Measurements from ENCODE around the gene RPL7A.
"Not testable (repeated sequence)": the region's sequence is repeated elsewhere in the genome, so short reads cannot be mapped to it uniquely, and the experiment has no call there.

Gene RPL7A

GRCh38 chr9:133371261-133371711, 23.3 kb downstream of the RPL7A start:
- no peak for DNase-seq

GRCh38 chr9:133372144-133372543, 24.1 kb downstream of the RPL7A start:
- DNase-seq = no peak

GRCh38 chr9:133374612-133375115, 26.6 kb downstream of the RPL7A start:
- DNase-seq = no peak

DNA sequence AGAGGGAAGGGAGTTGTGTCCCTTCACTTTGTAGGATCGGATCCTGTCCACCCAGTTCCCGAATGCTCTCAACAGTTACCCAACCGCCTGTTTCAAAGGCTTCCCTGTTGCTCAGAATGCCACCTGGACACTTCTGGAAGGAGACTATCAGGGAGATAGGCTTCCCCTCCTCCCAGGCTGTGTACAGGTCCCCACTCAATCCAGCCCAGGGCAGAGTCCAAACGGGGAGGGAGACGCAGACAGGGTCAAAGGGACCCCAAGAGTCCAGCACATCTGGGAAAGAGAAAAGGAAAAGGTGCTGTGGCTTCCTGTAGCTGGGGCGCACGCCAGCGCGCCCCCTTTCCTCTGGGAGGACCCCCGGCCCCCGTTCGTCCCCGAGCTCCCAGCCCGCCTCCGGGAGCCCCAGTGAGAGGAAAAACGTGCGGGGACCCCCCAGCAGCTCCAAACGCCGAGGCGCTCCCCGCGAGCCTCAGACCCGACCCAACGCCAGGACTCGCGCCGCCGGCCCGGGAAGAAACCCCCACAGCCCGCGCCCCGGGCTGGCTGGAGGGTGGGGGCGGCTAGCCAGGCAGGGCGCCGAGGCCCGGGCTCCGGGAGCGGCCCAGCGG, 27.2 kb downstream of the RPL7A start:
- DNase-seq = no peak

DNA sequence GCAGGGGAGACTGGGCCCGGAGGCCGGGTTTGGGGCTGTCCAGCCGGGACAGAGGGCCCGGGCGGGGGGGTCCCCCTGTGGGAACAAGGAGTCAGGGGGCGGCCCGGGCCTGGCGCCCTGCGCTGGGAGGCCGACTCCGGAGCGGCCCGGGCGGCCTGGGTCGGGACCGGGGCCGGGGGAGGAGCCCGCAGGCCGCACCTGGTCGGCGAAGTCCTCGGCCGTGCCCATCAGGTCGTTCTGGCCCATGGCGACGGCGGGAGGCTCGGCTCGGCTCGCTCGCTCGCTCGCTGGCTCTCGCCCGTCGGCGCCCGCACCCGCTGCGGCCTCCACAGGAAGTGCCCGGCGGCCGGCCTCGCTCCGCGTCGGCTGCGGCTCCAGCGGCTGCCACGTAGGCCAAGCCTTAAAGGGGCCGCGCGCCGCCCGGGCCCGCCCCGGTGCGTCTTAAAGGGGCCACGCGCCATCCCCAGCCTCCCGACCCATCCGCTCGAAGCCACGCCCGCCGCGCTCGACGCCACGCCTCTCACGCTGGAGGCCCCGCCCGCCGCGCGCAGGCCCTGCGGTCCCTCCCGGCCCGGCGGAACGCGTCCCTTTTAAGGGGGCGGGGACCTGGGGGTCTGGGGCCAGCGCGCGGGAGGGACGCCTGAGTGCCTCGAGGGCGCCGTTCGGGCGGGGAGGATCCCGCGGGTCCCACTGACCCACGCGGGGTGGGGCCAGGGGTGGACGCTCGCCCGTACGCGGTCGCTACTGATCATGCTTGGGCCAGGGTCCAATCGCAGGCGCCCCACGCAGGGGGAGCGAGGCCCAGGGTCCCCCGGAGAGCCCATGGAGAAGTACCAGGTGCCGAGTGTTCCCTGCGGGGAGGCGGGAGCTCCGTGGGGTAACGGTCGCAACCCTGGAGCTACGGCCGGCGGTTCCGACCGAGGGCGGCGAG, 28.0 kb downstream of the RPL7A start, which contains the start of the genes STKLD1 and SURF4:
TSS of gene STKLD1 (plus strand) at position 643 of the 931 bp plus-strand sequence. CDS start at position 751, 108 bp downstream.
TSS of gene SURF4 (minus strand) at position 337 of the 931 bp plus-strand sequence. CDS start at position 246, 91 bp downstream.
- DNase-seq = peak; percentile 80

GRCh38 chr9:133377280-133377679, 29.3 kb downstream of the RPL7A start:
- not testable (repeated sequence) for DNase-seq

DNA sequence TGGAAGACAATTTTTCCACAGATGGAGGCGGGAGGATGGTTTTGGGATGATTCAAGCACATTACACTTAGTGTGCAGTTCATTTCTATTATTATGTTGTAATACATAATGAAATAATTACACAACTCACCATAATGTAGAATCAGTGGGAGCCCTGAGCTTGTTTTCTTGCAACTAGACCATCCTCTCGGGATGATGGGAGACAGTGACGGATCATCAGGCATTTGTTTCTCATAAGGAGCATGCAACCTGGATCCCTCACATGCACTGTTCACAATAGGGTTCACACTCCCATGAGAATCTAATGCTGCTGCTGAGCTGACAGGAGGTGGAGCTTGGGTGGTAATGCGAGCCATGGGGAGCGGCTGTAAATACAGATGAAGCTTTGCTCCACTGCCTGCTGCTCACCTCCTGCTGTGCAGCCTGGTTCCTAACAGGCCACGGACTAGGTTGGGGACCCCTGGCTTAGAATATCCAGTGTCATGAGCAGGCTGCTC, 29.8 kb downstream of the RPL7A start:
- no peak for DNase-seq

DNA sequence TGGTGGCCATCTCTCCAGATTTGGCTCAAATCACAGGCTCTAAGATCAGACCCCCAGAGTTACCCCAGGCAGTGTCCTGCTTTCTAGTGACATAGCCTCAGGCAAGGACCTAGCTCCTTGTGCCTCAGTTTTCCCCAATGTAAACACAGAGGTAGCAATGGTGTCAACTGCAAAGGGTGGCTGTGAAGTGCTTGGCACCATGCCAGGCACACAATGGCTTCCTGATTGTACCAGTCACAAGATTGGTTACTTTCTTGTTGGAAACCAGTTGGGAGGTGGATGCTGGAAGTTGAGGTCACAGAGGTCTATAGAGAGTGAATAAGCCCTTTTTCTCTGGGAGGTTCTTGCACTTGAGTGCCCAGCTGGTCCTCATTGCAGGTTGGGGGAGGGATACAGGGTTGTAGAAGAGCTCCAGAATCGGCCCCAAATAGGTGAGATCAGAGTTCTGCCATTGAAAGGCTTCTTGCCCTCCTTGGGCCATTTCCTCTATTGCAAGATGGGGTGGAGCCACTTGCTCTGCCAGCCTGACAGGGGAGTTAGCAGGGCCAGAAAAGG, 30.5 kb downstream of the RPL7A start:
- DNase-seq = no peak

GRCh38 chr9:133379153-133380086, 31.4 kb downstream of the RPL7A start:
- DNase-seq = no peak

DNA sequence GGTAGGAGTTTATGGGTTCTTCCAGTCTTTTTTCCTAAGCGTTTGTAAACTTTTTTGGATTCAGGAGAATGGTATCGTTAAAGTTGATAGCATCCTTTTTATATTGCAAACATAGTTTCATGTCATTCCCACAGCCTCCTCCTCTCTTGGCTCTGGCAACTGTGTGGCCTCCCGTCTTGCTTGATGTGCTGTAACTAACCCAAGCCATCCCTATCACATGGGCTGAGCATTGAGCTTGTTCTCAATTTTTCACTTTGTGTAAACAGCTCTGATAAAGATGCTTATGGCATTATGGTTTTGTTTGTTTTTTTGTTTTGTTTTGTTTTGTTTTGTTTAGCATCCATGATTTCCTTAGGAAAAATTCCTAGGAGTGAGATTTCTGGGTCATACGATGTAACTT, 32.7 kb downstream of the RPL7A start:
- DNase-seq = no peak

- DNase-seq = no peak
Measured at GRCh38 chr9:133382507-133383141, 34.6 kb downstream of the RPL7A start.

DNA sequence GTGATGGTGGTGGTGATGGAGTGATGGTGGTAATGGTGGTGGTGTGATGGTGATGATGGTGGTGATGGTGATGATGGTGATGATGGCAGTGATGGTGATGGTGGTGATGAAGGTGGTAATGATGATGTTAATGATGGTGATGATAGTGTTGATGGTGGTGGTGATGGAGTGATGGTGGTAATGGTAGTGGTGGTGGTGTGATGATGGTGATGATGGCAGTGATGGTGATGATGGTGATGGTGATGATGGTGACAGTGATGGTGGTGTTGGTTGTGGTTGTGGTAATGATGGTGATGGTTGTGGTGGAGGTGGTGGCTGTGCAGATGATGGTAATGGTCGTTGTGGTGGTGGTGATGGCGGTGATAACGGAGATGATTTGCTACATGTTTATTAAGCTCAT, 35.4 kb downstream of the RPL7A start:
- DNase-seq = no peak

DNA sequence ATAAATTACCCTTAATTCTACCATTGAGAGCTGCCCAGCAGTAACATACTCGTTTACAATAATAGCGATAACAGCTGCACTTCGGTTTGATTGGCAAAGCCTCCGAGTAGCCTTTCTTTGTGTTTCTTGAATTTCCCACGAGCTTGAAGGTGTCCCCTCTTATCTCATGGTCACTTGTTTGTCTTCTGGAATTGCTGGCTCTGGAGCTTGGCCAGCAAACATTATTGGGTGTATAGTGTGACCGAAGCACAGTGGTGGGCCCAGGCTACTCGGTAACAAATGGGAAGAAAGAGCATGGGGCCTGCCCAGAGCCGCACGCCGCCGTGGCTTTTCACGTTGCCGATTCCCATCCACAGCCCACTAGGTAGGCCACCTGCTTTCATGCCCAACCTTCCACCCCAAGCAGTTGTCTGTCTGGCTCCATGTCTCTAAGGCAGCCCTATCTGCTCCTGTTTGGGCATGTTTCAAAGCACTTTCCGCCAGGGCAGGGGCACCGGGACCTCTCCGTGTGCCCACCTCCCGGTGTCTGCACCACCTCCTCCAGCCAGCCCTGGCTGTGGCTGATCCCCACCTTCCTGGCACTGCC, 36.8 kb downstream of the RPL7A start:
- DNase-seq = no peak

DNA sequence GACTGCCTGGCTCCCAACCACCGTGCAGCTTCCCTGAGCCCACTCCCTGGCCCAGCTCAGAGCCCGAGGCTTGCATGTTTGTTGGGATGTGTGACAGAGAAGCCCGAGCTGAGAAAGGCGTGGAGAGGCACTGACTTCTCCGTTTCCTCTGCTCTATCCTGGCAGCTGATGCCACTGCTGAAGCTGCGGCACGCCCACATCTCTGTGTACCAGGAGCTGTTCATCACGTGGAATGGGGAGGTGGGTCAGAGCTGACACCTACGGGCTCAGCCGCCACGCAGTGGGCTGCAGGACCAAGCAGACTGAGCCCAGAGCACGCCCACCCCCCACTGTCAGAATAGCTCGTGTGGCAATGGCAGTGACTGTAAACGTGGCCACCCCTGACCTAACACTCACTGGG, 37.4 kb downstream of the RPL7A start:
- no peak for DNase-seq

DNA sequence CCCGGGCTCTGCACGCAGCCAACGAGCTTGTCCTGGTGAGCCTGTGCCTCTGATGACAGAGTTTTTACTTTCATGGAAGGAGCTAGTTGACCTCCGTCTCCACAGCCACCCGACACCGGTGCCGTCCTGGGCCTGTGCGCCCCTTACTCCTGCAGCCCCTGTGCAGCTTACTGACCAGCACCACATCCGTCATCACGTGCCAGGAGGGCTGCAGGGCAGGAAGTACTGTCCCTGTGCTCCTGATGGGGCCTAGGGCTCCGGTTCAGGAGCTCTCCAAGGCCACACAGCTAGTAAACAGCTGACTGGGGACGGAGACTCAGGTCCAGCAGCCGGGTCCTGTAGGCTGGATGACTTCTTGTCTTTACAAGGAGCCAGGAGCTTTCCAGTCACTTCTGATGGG, 38.3 kb downstream of the RPL7A start:
- no peak for DNase-seq

GRCh38 chr9:133387680-133388079, 39.7 kb downstream of the RPL7A start:
- DNase-seq = peak; percentile 60

GRCh38 chr9:133389025-133389557, 41.1 kb downstream of the RPL7A start:
- no peak for DNase-seq

- DNase-seq = no peak
Measured at GRCh38 chr9:133389562-133389961, 41.5 kb downstream of the RPL7A start.

GRCh38 chr9:133390713-133391112, 42.7 kb downstream of the RPL7A start:
- DNase-seq = no peak

GRCh38 chr9:133391449-133391848, 43.4 kb downstream of the RPL7A start:
- not testable (repeated sequence) for DNase-seq

- not testable (repeated sequence) for DNase-seq
Measured at GRCh38 chr9:133392308-133392707, 44.3 kb downstream of the RPL7A start.
